K562 (cell line): ENCODE results near the gene CAMK2D. TPM values are rescaled to one million over a fixed set of nuclear protein-coding genes. Genes with fewer than 3 reads are reported as not detected.

ENCODE experiments used
- ATAC-seq: fragments of 200-7000 bp; cut with Tn5 transposase; 3 replicates; pipeline ENCODE4 v1.9.1; 2020; ENCODE audit warnings: moderate library complexity
- BruUV-seq: library from RNA; stranded (reverse); fragments of 400-500 nt; replicated peaks from 2 replicates; lab custom pipeline; 2021; lab: Mats Ljungman, UMichigan
- CTCF ChIA-PET: fragments of 300-600 bp; formaldehyde crosslinking; extraction: SDS; loops from one replicate; lab custom pipeline; 2021; ENCODE audit warnings: low intra/inter-chr PET ratio; lab: Yijun Ruan, JAX
- POLR2A ChIA-PET: fragments of 300-600, 350-650 bp; sonication (Branson Sonifier 250); formaldehyde crosslinking; extraction: SDS; loops from one replicate; lab custom pipeline; 2021; ENCODE audit warnings: antibody characterized with exemption, inconsistent platforms; lab: Yijun Ruan, JAX
- DNase-seq, 4 experiments: peaks; one replicate each; pipeline versions ENCODE4 v3.0.0 to v3.0.0-alpha.2; 2011 to 2018; ENCODE audit warnings: low spot score in 3 of 4, mixed read lengths in 3 of 4; ENCODE audit errors: extremely low read depth in 1 of 4
- FAIRE-seq: peaks from 2 replicates; lab custom pipeline; 2011; peaks lifted over from hg19 to GRCh38; lab: Jason Lieb, UNC
- H2AFZ ChIP-seq: 2 replicates; pipeline ENCODE4 v1.6.0; 2011; ENCODE audit warnings: low read depth, low read length, control low read depth, inconsistent platforms
- H3K27ac ChIP-seq: fragments of 200-600 bp; 3 replicates; pipeline ENCODE4 v1.8.0; 2011; ENCODE audit warnings: low read depth, mild to moderate bottlenecking, control low read depth, inconsistent platforms, low read length, moderate library complexity, mixed read lengths; ENCODE audit errors: extremely low read depth
- H3K27me3 ChIP-seq, 2 experiments: fragments of 300-600 bp in 1 of 2; 2 replicates in 1 of 2; 3 replicates in 1 of 2; pipeline versions ENCODE4 v1.6.0 to v1.8.0; 2011; ENCODE audit warnings: inconsistent platforms in 2 of 2, low read length in 2 of 2, mild to moderate bottlenecking in 1 of 2, mixed read lengths in 1 of 2, moderate library complexity in 1 of 2; ENCODE audit not compliant: control insufficient read depth in 2 of 2, insufficient read depth in 2 of 2
- H3K36me3 ChIP-seq: fragments of 300-600 bp; 3 replicates; pipeline ENCODE4 v1.8.0; 2011; ENCODE audit warnings: mild to moderate bottlenecking, low read length, inconsistent platforms; ENCODE audit not compliant: control insufficient read depth, insufficient read depth
- H3K4me1 ChIP-seq, 2 experiments: fragments of 200-600 bp in 1 of 2; replicated peaks in 1 of 2; 2 replicates in 1 of 2; 3 replicates in 1 of 2; pipeline versions ENCODE4 v1.5.1 to v1.8.0; 2011; ENCODE audit warnings: inconsistent platforms in 2 of 2, low read length in 2 of 2, mild to moderate bottlenecking in 1 of 2, mixed read lengths in 1 of 2, moderate library complexity in 1 of 2; ENCODE audit not compliant: control insufficient read depth in 2 of 2, insufficient read depth in 2 of 2
- H3K4me2 ChIP-seq: 2 replicates; pipeline ENCODE4 v1.6.1; 2011; ENCODE audit warnings: low read length, control low read depth, inconsistent platforms, mixed read lengths; ENCODE audit not compliant: insufficient read depth
- H3K4me3 ChIP-seq: fragments of 200-600 bp; sonication (generic), shearing (Covaris generic); 2 replicates; pipeline ENCODE4 v1.5.1; 2016; ENCODE audit warnings: control low read depth, inconsistent platforms
- H3K79me2 ChIP-seq: fragments of 200-600 bp; 3 replicates; pipeline ENCODE4 v1.8.0; 2011; ENCODE audit warnings: low read length, inconsistent platforms; ENCODE audit not compliant: control insufficient read depth, insufficient read depth
- H3K9ac ChIP-seq, 2 experiments: 2 replicates each; pipeline versions ENCODE4 v1.6.0 to v1.6.1; 2011; ENCODE audit warnings: low read depth in 2 of 2, low read length in 2 of 2, control low read depth in 1 of 2, inconsistent platforms in 1 of 2, mild to moderate bottlenecking in 1 of 2, mixed read lengths in 1 of 2; ENCODE audit not compliant: insufficient read depth in 1 of 2
- H3K9me1 ChIP-seq: one replicate; pipeline ENCODE4 v1.6.0; 2011; ENCODE audit warnings: inconsistent platforms, mild to moderate bottlenecking, low read length, moderate library complexity; ENCODE audit not compliant: control insufficient read depth, insufficient read depth
- H3K9me3 ChIP-seq: replicated peaks from 2 replicates; pipeline ENCODE4 v1.5.1; 2011; ENCODE audit warnings: low read depth, low read length, inconsistent platforms; ENCODE audit not compliant: control insufficient read depth, insufficient read depth
- H4K20me1 ChIP-seq: replicated peaks from 2 replicates; pipeline ENCODE4 v1.6.1; 2011; ENCODE audit warnings: low read length, inconsistent platforms, mixed read lengths; ENCODE audit not compliant: control insufficient read depth, insufficient read depth
- ASH1L ChIP-seq: fragments of 450-650 bp; IDR thresholded peaks from 2 replicates; pipeline ENCODE4 v1.6.1; 2018; ENCODE audit warnings: borderline replicate concordance, mild to moderate bottlenecking, low read depth; ENCODE audit not compliant: partially characterized antibody
- CBFA2T2 ChIP-seq: fragments of 450-650 bp; conservative IDR thresholded peaks from 2 replicates; pipeline ENCODE4 v1.6.1; 2017; ENCODE audit warnings: mild to moderate bottlenecking
- FOXA3 ChIP-seq, 2 experiments: fragments of 450-650 bp in 1 of 2; sonication (generic) in 1 of 2; formaldehyde crosslinking; IDR thresholded peaks in 1 of 2; conservative IDR thresholded peaks in 1 of 2; 2 replicates each; pipeline versions ENCODE4 v1.4.0 to v1.8.0; 2020 to 2022; ENCODE audit warnings: mild to moderate bottlenecking in 2 of 2, missing genetic modification reagents in 1 of 2
- KHSRP ChIP-seq: fragments of 450-650 bp; IDR thresholded peaks from 2 replicates; pipeline ENCODE4 v1.6.1; 2017
- SFPQ ChIP-seq: fragments of 200-400 bp; formaldehyde crosslinking; IDR thresholded peaks from 2 replicates; pipeline ENCODE4 v1.6.1; 2017; ENCODE audit warnings: mild to moderate bottlenecking, low read depth, low read length, moderate library complexity
- SUPT5H ChIP-seq: fragments of 450-650 bp; IDR thresholded peaks from 2 replicates; pipeline ENCODE4 v1.6.1; 2016
- TRIM28 ChIP-seq: fragments of 450-650 bp; IDR thresholded peaks from 2 replicates; pipeline ENCODE4 v1.6.1; 2017
- ZNF347 ChIP-seq: fragments of 450-650 bp; formaldehyde crosslinking; IDR thresholded peaks from 2 replicates; pipeline ENCODE4 v1.4.0; 2020; ENCODE audit warnings: low read depth, mild to moderate bottlenecking, moderate library complexity
- WGBS: fragments of 100-300 bp; shearing (Covaris generic); methylation state at CpG from one replicate; pipeline ENCODE4 v1.1.6; 2016; ENCODE audit warnings: low coverage, mixed read lengths; ENCODE audit not compliant: insufficient coverage; ENCODE audit errors: missing lambda C conversion rate; 5-methylcytosine and 5-hydroxymethylcytosine counted together
- in situ Hi-C: fragments of 300-500 bp; cut with MboI; formaldehyde crosslinking; loops from 4 replicates; pipeline ENCODE4 v1.15.0; 2018; ENCODE audit warnings: inconsistent platforms, mixed read lengths
- intact Hi-C: fragments of 100-400 bp; cut with micrococcal nuclease; formaldehyde crosslinking; loops from 2 replicates; pipeline ENCODE4 v1.14.2; 2022
- polyA plus RNA-seq, 8 experiments: library from polyadenylated mRNA; depleted of rRNA in 4 of 8; stranded (reverse) in 5 of 8; unstranded in 3 of 8; fragments of >200 nt; fragmentation: Nextera tagmentation in 2 of 8; fragmentation: Illumina TruSeq in 1 of 8; extraction: Ambion mirVana in 2 of 8; extraction: Trizol in 1 of 8; gene quantifications; 2 replicates each; pipeline versions ENCODE4 v1.2.1 to v1.2.3, GENCODE V29; 2011 to 2014; ENCODE audit warnings: inconsistent platforms in 1 of 8, missing spikeins in 1 of 8
- total RNA-seq, 7 experiments: library from RNA; depleted of rRNA in 6 of 7; stranded (reverse); fragments of >200 nt in 6 of 7; fragmentation: Illumina TruSeq in 2 of 7; extraction: Trizol in 2 of 7; gene quantifications; 2 replicates each; pipeline versions ENCODE4 v1.2.1 to v1.2.3, GENCODE V29; 2011 to 2021; ENCODE audit warnings: low replicate concordance in 1 of 7
- TF ChIP-seq, protein P1 (sequence below): fragments of 450-650 bp; IDR thresholded peaks from 2 replicates; pipeline ENCODE4 v1.6.1; 2018; ENCODE audit warnings: mild to moderate bottlenecking, low read depth; ENCODE audit not compliant: partially characterized antibody
- TF ChIP-seq, protein P2 (sequence below), 3 experiments: IDR thresholded peaks in 2 of 3; conservative IDR thresholded peaks in 1 of 3; 2 replicates each; pipeline ENCODE4 v1.5.1; 2011 to 2012; ENCODE audit warnings: low read length in 3 of 3, mild to moderate bottlenecking in 3 of 3, control low read depth in 2 of 3, improper control_type of control experiment in 1 of 3, inconsistent platforms in 1 of 3, low read depth in 1 of 3, mixed read lengths in 1 of 3, moderate library complexity in 1 of 3; ENCODE audit not compliant: insufficient read depth in 2 of 3

The CAMK2D gene
- total and polyA plus RNA-seq, 9 of the 15 experiments (the other 6 are each of a cell fraction or from before 2014, with no cell fraction given): 0.01 to 0.33 (median 0.04) TPM; not detected in 2

- in situ Hi-C loops: no loop called here
- ChIA-PET CTCF (no interaction called here), POLR2A (no interaction called here)
- no peak overlapping the region for H3K9ac ChIP-seq
- H3K27me3 ChIP-seq: no peaks in the 10 kb centered on the region
- FAIRE-seq (no peak), DNase-seq (no peak), ATAC-seq (no peak)
- no peak overlapping the region for H3K4me3 ChIP-seq
- no peaks in the 10 kb centered on the region for H3K79me2 ChIP-seq
- no peaks in the 10 kb centered on the region for H4K20me1 ChIP-seq
- 0% methylated on average over 2 of the region's 2 CpGs for WGBS
- H3K9me1 ChIP-seq: no peaks in the 10 kb centered on the region
- no peaks in the 10 kb centered on the region for H3K36me3 ChIP-seq
- intact Hi-C loops: no loop called here
- BruUV-seq: no TSS peak
- H3K9me3 ChIP-seq: no peaks in the 10 kb centered on the region
- H3K4me2 ChIP-seq: no peak overlapping the region
- no peak overlapping the region for H3K27ac ChIP-seq
- H2AFZ ChIP-seq: no peak overlapping the region
- TF ChIP-seq TRIM28: no peak
- TF ChIP-seq ZNF347 (CRISPR knock-in tag): no peak
- TF ChIP-seq ASH1L: no peak
- no peak for TF ChIP-seq FOXA3 (CRISPR knock-in tag; conservative IDR thresholded peaks at IDR 0.05 in 1 of 2, IDR thresholded peaks at IDR 0.05 in 1 of 2)
- no peak for TF ChIP-seq CBFA2T2
- H3K4me1 ChIP-seq: no peaks in the 10 kb centered on the region
Measured at GRCh38 chr4:113783289-113783688, 21.8 kb upstream of the CAMK2D start.

DNA sequence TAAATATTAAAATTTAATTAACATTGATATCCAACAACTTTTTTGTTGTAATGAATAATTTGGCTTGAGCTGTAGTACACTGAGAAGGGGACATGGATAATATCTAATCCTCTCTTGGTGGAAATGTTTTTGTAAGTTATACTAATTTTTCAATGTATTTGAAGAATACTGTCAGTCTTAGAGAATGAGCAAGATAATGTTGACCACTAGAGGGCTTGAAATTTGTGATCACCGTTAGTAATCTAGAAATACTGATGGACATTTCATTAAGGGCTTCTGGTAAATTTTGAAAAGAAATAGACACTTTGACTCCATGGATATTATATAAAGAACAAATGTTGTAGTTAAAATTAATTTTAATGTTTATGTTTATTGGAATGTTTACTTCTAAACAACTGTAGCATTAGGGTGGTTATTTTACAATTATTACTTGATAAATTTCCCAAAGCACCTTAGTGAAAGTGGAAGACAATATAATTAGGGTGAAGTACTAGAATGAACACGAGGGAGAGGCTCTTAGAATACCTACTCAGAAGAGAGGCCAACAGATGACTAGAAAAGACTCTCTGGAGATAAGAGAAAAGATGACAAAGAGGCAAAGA lies 20.0 kb upstream of the CAMK2D start:
- ATAC-seq (no peak), FAIRE-seq (no peak), DNase-seq (peak in 1 of 4 experiments; percentile 7)
- Histone ChIP-seq H3K4me1 (no peaks in the 10 kb centered on the region), H3K4me3 (no peak overlapping the region), H3K4me2 (no peak overlapping the region), H3K36me3 (no peaks in the 10 kb centered on the region), H3K27me3 (no peaks in the 10 kb centered on the region), H2AFZ (no peak overlapping the region), H4K20me1 (no peaks in the 10 kb centered on the region), H3K9ac (no peak overlapping the region), H3K79me2 (no peaks in the 10 kb centered on the region), H3K9me3 (no peaks in the 10 kb centered on the region), H3K27ac (no peak overlapping the region), H3K9me1 (no peaks in the 10 kb centered on the region)
- 0% methylated on average over 2 of the region's 2 CpGs for WGBS
- intact Hi-C loops (no loop called here), in situ Hi-C loops (no loop called here)
- ChIA-PET CTCF (no interaction called here), POLR2A (no interaction called here)
- no TSS peak for BruUV-seq
- TF ChIP-seq, protein P1, sequence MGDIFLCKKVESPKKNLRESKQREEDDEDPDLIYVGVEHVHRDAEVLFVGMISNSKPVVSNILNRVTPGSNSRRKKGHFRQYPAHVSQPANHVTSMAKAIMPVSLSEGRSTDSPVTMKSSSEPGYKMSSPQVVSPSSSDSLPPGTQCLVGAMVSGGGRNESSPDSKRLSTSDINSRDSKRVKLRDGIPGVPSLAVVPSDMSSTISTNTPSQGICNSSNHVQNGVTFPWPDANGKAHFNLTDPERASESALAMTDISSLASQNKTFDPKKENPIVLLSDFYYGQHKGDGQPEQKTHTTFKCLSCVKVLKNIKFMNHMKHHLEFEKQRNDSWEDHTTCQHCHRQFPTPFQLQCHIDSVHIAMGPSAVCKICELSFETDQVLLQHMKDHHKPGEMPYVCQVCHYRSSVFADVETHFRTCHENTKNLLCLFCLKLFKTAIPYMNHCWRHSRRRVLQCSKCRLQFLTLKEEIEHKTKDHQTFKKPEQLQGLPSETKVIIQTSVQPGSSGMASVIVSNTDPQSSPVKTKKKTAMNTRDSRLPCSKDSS: no peak
- no peak for TF ChIP-seq KHSRP
- TF ChIP-seq, protein P2, sequence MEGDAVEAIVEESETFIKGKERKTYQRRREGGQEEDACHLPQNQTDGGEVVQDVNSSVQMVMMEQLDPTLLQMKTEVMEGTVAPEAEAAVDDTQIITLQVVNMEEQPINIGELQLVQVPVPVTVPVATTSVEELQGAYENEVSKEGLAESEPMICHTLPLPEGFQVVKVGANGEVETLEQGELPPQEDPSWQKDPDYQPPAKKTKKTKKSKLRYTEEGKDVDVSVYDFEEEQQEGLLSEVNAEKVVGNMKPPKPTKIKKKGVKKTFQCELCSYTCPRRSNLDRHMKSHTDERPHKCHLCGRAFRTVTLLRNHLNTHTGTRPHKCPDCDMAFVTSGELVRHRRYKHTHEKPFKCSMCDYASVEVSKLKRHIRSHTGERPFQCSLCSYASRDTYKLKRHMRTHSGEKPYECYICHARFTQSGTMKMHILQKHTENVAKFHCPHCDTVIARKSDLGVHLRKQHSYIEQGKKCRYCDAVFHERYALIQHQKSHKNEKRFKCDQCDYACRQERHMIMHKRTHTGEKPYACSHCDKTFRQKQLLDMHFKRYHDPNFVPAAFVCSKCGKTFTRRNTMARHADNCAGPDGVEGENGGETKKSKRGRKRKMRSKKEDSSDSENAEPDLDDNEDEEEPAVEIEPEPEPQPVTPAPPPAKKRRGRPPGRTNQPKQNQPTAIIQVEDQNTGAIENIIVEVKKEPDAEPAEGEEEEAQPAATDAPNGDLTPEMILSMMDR (IDR thresholded peaks at IDR 0.05 in 2 of 3, conservative IDR thresholded peaks at IDR 0.05 in 1 of 3; ENCODE audit: insufficient read depth in 2 of 3, low read depth in 1 of 3, low read length in 3 of 3): peak in 1 of 3 experiments; percentile 18; a peak in 1 of 6 replicates
- TF ChIP-seq SUPT5H: no peak
- TF ChIP-seq SFPQ: no peak
